GM12875 (cell line): ENCODE measurements around the gene LAMB3.

Source experiments
- H3K4me3 ChIP-seq: one replicate; pipeline ENCODE4 v1.5.1; 2011; ENCODE audit warnings: low read depth, low read length, control low read depth
- TF ChIP-seq, protein P1 (sequence below): IDR thresholded peaks from 2 replicates; pipeline ENCODE4 v1.5.1; 2011; ENCODE audit warnings: low read depth, mild to moderate bottlenecking, control low read depth, inconsistent platforms, low read length, moderate library complexity, borderline replicate concordance; ENCODE audit not compliant: insufficient read depth

Gene LAMB3

GRCh38 chr1:209689477-209689876 lies 37.3 kb upstream of the LAMB3 start:
- H3K4me3 ChIP-seq: no peak overlapping the region
- TF ChIP-seq, protein P1, sequence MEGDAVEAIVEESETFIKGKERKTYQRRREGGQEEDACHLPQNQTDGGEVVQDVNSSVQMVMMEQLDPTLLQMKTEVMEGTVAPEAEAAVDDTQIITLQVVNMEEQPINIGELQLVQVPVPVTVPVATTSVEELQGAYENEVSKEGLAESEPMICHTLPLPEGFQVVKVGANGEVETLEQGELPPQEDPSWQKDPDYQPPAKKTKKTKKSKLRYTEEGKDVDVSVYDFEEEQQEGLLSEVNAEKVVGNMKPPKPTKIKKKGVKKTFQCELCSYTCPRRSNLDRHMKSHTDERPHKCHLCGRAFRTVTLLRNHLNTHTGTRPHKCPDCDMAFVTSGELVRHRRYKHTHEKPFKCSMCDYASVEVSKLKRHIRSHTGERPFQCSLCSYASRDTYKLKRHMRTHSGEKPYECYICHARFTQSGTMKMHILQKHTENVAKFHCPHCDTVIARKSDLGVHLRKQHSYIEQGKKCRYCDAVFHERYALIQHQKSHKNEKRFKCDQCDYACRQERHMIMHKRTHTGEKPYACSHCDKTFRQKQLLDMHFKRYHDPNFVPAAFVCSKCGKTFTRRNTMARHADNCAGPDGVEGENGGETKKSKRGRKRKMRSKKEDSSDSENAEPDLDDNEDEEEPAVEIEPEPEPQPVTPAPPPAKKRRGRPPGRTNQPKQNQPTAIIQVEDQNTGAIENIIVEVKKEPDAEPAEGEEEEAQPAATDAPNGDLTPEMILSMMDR: no peak

DNA sequence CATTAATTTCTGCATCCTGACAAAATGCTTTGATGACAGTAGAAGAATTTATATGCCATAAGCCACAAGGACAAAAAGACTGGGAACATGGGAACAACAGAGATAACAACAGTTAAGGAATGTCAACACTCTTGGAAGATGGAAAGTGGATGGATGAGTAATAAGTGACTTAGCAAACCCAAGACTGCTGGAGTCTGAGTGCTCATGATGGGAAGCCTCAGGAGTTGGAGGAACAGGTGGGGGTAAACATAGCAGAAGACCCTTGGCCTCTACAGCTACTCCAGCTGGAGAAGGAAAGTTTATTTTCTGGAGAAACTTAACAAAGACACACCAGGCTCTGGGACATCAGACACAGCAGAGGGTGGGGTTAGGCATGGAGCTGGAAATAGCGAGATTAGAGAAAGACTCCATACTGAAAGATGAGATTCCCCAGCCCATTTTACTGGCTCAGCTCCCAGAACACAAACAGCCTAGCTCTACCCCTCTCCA lies 36.6 kb upstream of the LAMB3 start:
- TF ChIP-seq, protein P1: no peak
- no peak overlapping the region for H3K4me3 ChIP-seq

- TF ChIP-seq, protein P1: no peak
- H3K4me3 ChIP-seq: no peak overlapping the region
These were observed 34.1 kb upstream of the LAMB3 start for GRCh38 chr1:209686322-209686721.

DNA sequence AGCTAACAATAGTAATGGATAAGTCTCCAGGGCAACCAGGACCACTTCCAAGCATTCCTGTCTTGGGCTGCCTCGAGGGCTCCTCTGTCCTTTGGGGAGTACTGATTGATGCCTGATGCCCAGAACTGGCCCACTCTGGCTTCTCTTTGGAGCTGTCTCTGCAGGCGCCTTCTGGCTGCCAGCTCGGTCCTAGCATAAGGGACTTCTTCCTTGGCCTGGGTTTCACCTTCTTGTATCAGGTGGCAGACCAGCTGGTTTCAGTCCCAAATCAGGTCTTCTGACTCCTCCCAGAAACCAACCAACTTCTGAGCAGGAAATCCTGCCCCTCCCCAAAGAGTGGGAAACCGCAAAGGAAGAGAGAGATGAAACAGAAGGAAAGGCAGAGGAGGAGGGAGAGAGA lies 33.6 kb upstream of the LAMB3 start:
- no peak overlapping the region for H3K4me3 ChIP-seq
- TF ChIP-seq, protein P1: no peak

GRCh38 chr1:209678981-209679539 lies 26.8 kb upstream of the LAMB3 start:
- TF ChIP-seq, protein P1: no peak
- H3K4me3 ChIP-seq: no peak overlapping the region

GRCh38 chr1:209675565-209676154 lies 23.4 kb upstream of the LAMB3 start:
- H3K4me3 ChIP-seq: peak overlapping the region; percentile 31

GRCh38 chr1:209674957-209675564 lies 22.8 kb upstream of the LAMB3 start, which contains the start of gene G0S2:
Gene G0S2, plus strand, starts transcription at chr1:209675412. Its CDS starts 273 bp downstream, at chr1:209675685.
- TF ChIP-seq, protein P1: no peak

More at GRCh38 chr1:209675565-209676154, 23.4 kb upstream of the LAMB3 start:
- TF ChIP-seq, protein P1: no peak

More at GRCh38 chr1:209674957-209675564, 22.8 kb upstream of the LAMB3 start, which contains the start of gene G0S2:
- peak within 1 kb of the TSS; percentile 31 for H3K4me3 ChIP-seq
